ENCODE results near the gene IKZF2. TPM values are rescaled to one million over a fixed set of nuclear protein-coding genes. Genes with fewer than 3 reads are reported as not detected.

The IKZF2 gene
- polyA plus RNA-seq, 1 donor (not counting 4 experiments of a cell fraction or from before 2014, with no cell fraction given), result 8.2 TPM

DNA sequence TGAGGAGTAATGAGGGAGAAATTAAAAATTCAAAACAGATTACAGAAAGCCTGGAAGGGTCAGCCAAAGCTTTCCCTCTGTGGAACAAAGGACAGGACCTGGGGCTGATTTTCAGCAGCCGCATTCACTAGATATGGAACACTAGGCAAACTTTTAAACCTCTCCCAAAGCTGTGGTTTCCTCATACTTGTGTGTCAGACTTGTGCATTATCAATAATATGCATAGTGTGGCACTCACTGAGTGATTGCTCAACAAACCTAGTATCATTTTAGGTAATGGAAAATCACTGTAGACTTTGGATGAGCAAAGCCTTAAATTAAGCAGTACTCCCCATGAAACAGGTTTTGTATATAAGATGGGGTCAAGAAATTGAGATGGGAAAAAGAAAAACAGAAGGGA is 26.3 kb upstream of the IKZF2 start:
- TF ChIP-seq EZH2 (IDR thresholded peaks at IDR 0.05; ENCODE audit: low read length), result no peak
- TF ChIP-seq, protein P1, sequence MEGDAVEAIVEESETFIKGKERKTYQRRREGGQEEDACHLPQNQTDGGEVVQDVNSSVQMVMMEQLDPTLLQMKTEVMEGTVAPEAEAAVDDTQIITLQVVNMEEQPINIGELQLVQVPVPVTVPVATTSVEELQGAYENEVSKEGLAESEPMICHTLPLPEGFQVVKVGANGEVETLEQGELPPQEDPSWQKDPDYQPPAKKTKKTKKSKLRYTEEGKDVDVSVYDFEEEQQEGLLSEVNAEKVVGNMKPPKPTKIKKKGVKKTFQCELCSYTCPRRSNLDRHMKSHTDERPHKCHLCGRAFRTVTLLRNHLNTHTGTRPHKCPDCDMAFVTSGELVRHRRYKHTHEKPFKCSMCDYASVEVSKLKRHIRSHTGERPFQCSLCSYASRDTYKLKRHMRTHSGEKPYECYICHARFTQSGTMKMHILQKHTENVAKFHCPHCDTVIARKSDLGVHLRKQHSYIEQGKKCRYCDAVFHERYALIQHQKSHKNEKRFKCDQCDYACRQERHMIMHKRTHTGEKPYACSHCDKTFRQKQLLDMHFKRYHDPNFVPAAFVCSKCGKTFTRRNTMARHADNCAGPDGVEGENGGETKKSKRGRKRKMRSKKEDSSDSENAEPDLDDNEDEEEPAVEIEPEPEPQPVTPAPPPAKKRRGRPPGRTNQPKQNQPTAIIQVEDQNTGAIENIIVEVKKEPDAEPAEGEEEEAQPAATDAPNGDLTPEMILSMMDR (optimal IDR thresholded peaks at IDR 0.05 in 1 of 3, IDR thresholded peaks at IDR 0.05 in 1 of 3, conservative IDR thresholded peaks at IDR 0.05 in 1 of 3; ENCODE audit: extremely low read depth in 1 of 3, insufficient read depth in 2 of 3, low read length in 3 of 3), result no peak
- FAIRE-seq, result no peak
- Histone ChIP-seq H3K9me1 (ENCODE audit: control insufficient read depth, extremely low read depth, insufficient read depth, low read length) (no peaks in the 10 kb centered on the region), H3K79me2 (ENCODE audit: control insufficient read depth, insufficient read depth, low read length) (no peaks in the 10 kb centered on the region), H3K4me2 (ENCODE audit: control insufficient read depth, extremely low read depth, insufficient read depth, low read depth, low read length) (no peak overlapping the region), H3K27me3 (ENCODE audit: control insufficient read depth, extremely low read depth, insufficient read depth, low read length) (no peaks in the 10 kb centered on the region), H3K27ac (ENCODE audit: control insufficient read depth, insufficient read depth, low read length) (no peak overlapping the region), H4K20me1 (ENCODE audit: control insufficient read depth, extremely low read depth, insufficient read depth, low read length) (no peaks in the 10 kb centered on the region), H3K9ac (ENCODE audit: control insufficient read depth, extremely low read depth, insufficient read depth, low read length) (no peak overlapping the region), H2AFZ (ENCODE audit: control insufficient read depth, low read length) (no peak overlapping the region), H3K9me3 (ENCODE audit: control insufficient read depth, low read depth, low read length) (no peaks in the 10 kb centered on the region), H3K36me3 (ENCODE audit: control insufficient read depth in 2 of 2, extremely low read depth in 1 of 2, insufficient read depth in 2 of 2, low read length in 2 of 2) (no peaks in the 10 kb centered on the region), H3K4me3 (ENCODE audit: control insufficient read depth in 2 of 3, extremely low read depth in 1 of 3, insufficient read depth in 2 of 3, low read depth in 1 of 3, low read length in 3 of 3) (no peak overlapping the region), H3K4me1 (ENCODE audit: control insufficient read depth, extremely low read depth, insufficient read depth, low read length) (no peaks in the 10 kb centered on the region)
- DNase-seq (ENCODE audit: low read depth, low spot score), result no peak
- dilution Hi-C loops (cut with MboI; ENCODE audit: extremely low pct_ligation_motif_present, low sequenced_read_pairs), result no loop called here

DNA sequence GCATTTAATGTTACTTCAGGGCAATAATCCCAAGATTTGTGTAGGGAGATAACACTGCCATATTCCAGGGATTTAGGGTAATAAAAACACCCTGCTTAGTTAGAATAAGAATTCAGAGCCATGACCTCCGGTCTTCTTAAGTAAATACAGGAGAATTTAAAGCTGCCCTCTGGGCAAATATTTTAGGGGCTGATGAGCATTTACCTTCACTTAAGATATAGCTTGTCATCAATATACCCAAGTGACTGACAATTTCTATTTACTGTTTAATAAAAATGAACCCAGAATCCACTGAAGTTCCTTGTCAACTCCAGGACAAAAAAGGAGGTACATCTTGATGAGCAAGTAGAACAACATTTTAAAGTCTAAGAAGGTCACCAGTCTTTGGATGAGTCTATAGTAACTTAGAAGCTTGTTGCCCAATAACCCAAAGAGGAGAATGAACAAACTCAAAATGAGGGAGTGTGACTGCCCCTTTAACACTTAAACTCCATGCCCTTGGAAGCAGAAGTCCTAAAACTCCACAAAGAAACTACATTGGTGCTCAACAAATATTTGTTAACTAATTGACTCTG is 24.3 kb upstream of the IKZF2 start:
- no peak for FAIRE-seq

More for the DNA sequence above, 24.3 kb upstream of the IKZF2 start:
- Histone ChIP-seq H3K9me1 (ENCODE audit: control insufficient read depth, extremely low read depth, insufficient read depth, low read length) (no peaks in the 10 kb centered on the region), H3K9me3 (ENCODE audit: control insufficient read depth, low read depth, low read length) (no peaks in the 10 kb centered on the region), H2AFZ (ENCODE audit: control insufficient read depth, low read length) (no peak overlapping the region), H3K27me3 (ENCODE audit: control insufficient read depth, extremely low read depth, insufficient read depth, low read length) (no peaks in the 10 kb centered on the region), H3K4me2 (ENCODE audit: control insufficient read depth, extremely low read depth, insufficient read depth, low read depth, low read length) (no peak overlapping the region), H3K4me1 (ENCODE audit: control insufficient read depth, extremely low read depth, insufficient read depth, low read length) (no peaks in the 10 kb centered on the region), H3K79me2 (ENCODE audit: control insufficient read depth, insufficient read depth, low read length) (no peaks in the 10 kb centered on the region), H4K20me1 (ENCODE audit: control insufficient read depth, extremely low read depth, insufficient read depth, low read length) (no peaks in the 10 kb centered on the region), H3K4me3 (ENCODE audit: control insufficient read depth in 2 of 3, extremely low read depth in 1 of 3, insufficient read depth in 2 of 3, low read depth in 1 of 3, low read length in 3 of 3) (no peak overlapping the region), H3K36me3 (ENCODE audit: control insufficient read depth in 2 of 2, extremely low read depth in 1 of 2, insufficient read depth in 2 of 2, low read length in 2 of 2) (no peaks in the 10 kb centered on the region), H3K27ac (ENCODE audit: control insufficient read depth, insufficient read depth, low read length) (no peak overlapping the region), H3K9ac (ENCODE audit: control insufficient read depth, extremely low read depth, insufficient read depth, low read length) (no peak overlapping the region)
- dilution Hi-C loops (cut with MboI; ENCODE audit: extremely low pct_ligation_motif_present, low sequenced_read_pairs), result no loop called here
- TF ChIP-seq, protein P1 (optimal IDR thresholded peaks at IDR 0.05 in 1 of 3, IDR thresholded peaks at IDR 0.05 in 1 of 3, conservative IDR thresholded peaks at IDR 0.05 in 1 of 3; ENCODE audit: extremely low read depth in 1 of 3, insufficient read depth in 2 of 3, low read length in 3 of 3), result no peak
- DNase-seq (ENCODE audit: low read depth, low spot score), result no peak

Measured in keratinocyte (primary cell).